Activated naive CD8-positive, alpha-beta T cell treated with anti-CD3 and anti-CD28 coated beads, Interleukin-2, amount 10 ng/mL, durations not matched to agents 7 days and 5 days (primary cell): Measurements from ENCODE around the gene BCAS2. TPM values are rescaled to one million over a fixed set of nuclear protein-coding genes. Genes with fewer than 3 reads are reported as not detected.

Source experiments
- ATAC-seq: fragments of 150-1000 bp; cut with Tn5 transposase; one replicate; pipeline ENCODE4 v1.10.0; 2021; ENCODE audit warnings: low read depth, moderate library complexity
- POLR2A ChIA-PET: fragments of 350-600 bp; sonication (Branson Sonifier 250); formaldehyde crosslinking; loops from one replicate; lab custom pipeline; 2021; ENCODE audit warnings: antibody characterized with exemption; lab: Charles Lee
- DNase-seq: peaks from one replicate; pipeline ENCODE4 v3.0.0; 2021
- H3K27ac Mint-ChIP-seq: one replicate; pipeline ENCODE4 v1.8.0; 2022; ENCODE audit warnings: mild to moderate bottlenecking, mixed read lengths
- H3K27me3 Mint-ChIP-seq: one replicate; pipeline ENCODE4 v1.8.0; 2022; ENCODE audit warnings: mild to moderate bottlenecking, moderate library complexity, mixed read lengths
- H3K36me3 Mint-ChIP-seq: one replicate; pipeline ENCODE4 v1.8.0; 2021; ENCODE audit warnings: mild to moderate bottlenecking, mixed read lengths
- H3K4me1 Mint-ChIP-seq: one replicate; pipeline ENCODE4 v1.8.0; 2021; ENCODE audit warnings: mixed read lengths
- H3K4me3 Mint-ChIP-seq: one replicate; pipeline ENCODE4 v1.8.0; 2022; ENCODE audit warnings: mild to moderate bottlenecking, moderate library complexity, mixed read lengths
- H3K9me3 Mint-ChIP-seq: one replicate; pipeline ENCODE4 v1.8.0; 2021; ENCODE audit warnings: mixed read lengths
- total RNA-seq, 2 experiments: library from RNA; stranded (reverse); gene quantifications; one replicate each; pipeline ENCODE4 v1.2.3, GENCODE V29; 2021

BCAS2 gene
- total RNA-seq, 2 experiments from 2014 or later, result 38.4 to 39.5 TPM

DNA sequence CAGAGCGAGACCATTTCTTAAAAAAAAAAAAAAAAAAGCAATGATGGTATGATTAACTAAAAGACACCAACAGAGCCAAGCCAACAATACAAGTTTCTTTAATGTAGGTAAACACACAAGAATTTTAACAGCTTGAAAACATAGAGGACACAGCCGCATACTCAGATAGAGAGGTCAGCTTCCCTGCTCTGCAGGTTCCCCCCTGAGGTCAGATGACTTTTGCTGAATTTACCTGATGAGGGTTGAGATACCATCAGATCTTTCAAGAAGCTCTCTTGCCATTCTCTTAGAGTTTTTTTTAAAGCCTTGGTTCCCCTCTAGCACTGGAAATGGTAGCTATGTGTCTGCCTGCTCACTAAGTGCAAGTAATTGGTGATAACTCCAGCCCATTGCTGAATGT lies 31.1 kb downstream of the BCAS2 start:
- POLR2A ChIA-PET, result no interaction called here
- Mint-ChIP-seq H3K36me3 (no peaks in the 10 kb centered on the region), H3K4me1 (no peaks in the 10 kb centered on the region), H3K9me3 (no peaks in the 10 kb centered on the region), H3K4me3 (no peak overlapping the region), H3K27me3 (peaks cover 3% of the 10 kb centered on the region), H3K27ac (no peak overlapping the region)
- DNase-seq, result no peak
- ATAC-seq, result no peak

- Mint-ChIP-seq H3K27me3 (peaks cover 3% of the 10 kb centered on the region), H3K27ac (no peak overlapping the region), H3K36me3 (no peaks in the 10 kb centered on the region), H3K4me1 (no peaks in the 10 kb centered on the region), H3K4me3 (no peak overlapping the region), H3K9me3 (no peaks in the 10 kb centered on the region)
- POLR2A ChIA-PET, result no interaction called here
- no peak for ATAC-seq
- DNase-seq, result no peak
Measured at GRCh38 chr1:114549137-114549536, 32.3 kb downstream of the BCAS2 start.

DNA sequence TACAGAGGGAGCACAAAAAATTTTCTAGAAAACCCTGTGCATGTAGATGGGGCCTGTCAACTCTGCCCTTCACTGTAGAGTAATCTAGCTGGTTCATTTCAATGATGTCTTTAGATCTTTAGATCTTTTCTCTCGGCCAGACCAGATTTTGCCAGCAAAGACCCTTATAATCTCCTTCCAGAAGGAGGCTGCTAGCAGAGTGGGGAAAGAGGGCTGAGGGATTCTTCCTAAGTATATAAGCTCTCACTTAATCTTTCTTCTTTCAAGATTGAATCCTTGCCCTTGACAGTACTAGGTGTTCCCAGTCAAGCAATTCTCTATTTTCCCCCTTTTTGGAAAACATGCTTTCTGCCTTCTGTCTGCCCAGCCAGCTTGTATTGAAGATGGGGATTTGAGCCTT lies 34.3 kb downstream of the BCAS2 start:
- Mint-ChIP-seq H3K27ac (no peak overlapping the region), H3K4me3 (no peak overlapping the region), H3K9me3 (no peaks in the 10 kb centered on the region), H3K27me3 (no peaks in the 10 kb centered on the region), H3K36me3 (no peaks in the 10 kb centered on the region), H3K4me1 (no peaks in the 10 kb centered on the region)
- ATAC-seq (no peak), DNase-seq (no peak)
- POLR2A ChIA-PET, result no interaction called here

DNA sequence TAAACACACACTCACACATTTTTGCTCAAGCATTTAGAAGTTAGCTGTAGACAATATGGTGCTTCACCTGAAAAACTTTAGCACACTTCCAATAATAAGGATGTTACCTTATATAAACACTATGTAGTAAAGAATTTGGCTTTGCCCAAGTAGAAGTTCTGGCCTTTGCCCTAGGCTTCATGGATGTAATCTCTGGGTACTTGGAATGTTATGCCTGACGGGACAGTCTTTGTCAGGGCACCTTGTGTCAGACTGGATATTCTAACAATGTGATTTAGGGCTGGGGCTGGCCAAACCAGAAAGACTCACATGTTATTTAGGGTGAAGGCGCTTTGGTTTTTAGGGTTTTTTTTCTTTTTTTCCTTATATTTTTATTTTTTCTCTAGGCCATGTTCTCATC lies 35.6 kb downstream of the BCAS2 start:
- Mint-ChIP-seq H3K4me1 (no peaks in the 10 kb centered on the region), H3K27me3 (no peaks in the 10 kb centered on the region), H3K4me3 (no peak overlapping the region), H3K9me3 (no peaks in the 10 kb centered on the region), H3K27ac (no peak overlapping the region), H3K36me3 (no peaks in the 10 kb centered on the region)
- POLR2A ChIA-PET, result no interaction called here
- ATAC-seq (no peak), DNase-seq (no peak)

DNA sequence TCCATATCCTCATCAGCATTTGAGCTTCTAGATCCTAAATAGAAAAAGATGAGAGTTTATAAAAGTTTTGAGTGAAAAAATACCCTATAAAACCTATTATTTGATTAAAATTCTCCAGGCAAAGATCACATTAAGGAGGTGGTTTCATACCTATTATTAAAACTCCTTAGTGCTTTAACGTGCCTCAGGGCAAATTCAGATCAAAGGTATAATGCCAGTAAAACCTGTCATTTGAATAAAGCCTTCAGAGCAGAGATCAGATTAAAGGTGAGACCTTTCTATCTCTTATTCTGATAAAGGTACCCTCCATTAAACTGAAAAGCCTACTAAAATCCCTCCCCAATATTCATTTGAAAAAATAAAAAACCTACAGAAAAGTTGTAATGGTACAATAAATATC lies 36.1 kb downstream of the BCAS2 start:
- H3K4me3 Mint-ChIP-seq, result no peak overlapping the region
- H3K27me3 Mint-ChIP-seq, result no peaks in the 10 kb centered on the region
- H3K36me3 Mint-ChIP-seq, result no peaks in the 10 kb centered on the region
- no peak overlapping the region for H3K27ac Mint-ChIP-seq
- H3K9me3 Mint-ChIP-seq, result no peaks in the 10 kb centered on the region
- POLR2A ChIA-PET, result no interaction called here
- no peak for DNase-seq
- no peaks in the 10 kb centered on the region for H3K4me1 Mint-ChIP-seq
- ATAC-seq, result no peak

DNA sequence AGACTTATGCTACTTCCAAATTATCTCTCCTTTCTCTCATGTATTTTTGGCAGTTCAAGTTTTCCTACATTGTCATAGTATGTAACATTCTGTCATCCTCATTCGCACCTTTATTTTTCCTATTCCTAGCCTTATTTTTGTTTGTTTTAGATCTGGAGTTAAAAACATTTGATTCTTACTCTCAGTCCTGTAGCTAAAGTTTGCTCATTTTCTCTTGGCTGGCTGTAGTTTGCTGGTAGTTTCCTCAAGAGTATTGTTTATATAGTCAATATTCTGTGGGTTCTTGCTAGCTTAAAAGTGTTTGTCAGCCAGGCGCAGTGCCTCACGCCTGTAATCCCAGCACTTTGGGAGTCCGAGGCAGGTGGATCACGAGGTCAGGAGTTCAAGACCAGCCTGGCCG lies 40.6 kb downstream of the BCAS2 start:
- POLR2A ChIA-PET, result interaction anchor here (0.6 kb wide), 1 partner anchor 16 kb away, joined by 4 read pairs; no protein-coding TSS in a partner anchor
- no peaks in the 10 kb centered on the region for H3K9me3 Mint-ChIP-seq
- no peaks in the 10 kb centered on the region for H3K4me1 Mint-ChIP-seq
- H3K27me3 Mint-ChIP-seq, result peaks cover 2% of the 10 kb centered on the region
- H3K27ac Mint-ChIP-seq, result no peak overlapping the region
- ATAC-seq, result no peak
- no peak overlapping the region for H3K4me3 Mint-ChIP-seq
- no peaks in the 10 kb centered on the region for H3K36me3 Mint-ChIP-seq
- no peak for DNase-seq

- ATAC-seq (no peak), DNase-seq (no peak)
- no peaks in the 10 kb centered on the region for H3K36me3 Mint-ChIP-seq
- H3K27me3 Mint-ChIP-seq, result peaks cover 2% of the 10 kb centered on the region
- no peak overlapping the region for H3K4me3 Mint-ChIP-seq
- H3K9me3 Mint-ChIP-seq, result no peaks in the 10 kb centered on the region
- H3K4me1 Mint-ChIP-seq, result no peaks in the 10 kb centered on the region
- POLR2A ChIA-PET, result interaction anchor here (0.6 kb wide), 1 partner anchor 16 kb away, joined by 4 read pairs; no protein-coding TSS in a partner anchor
- H3K27ac Mint-ChIP-seq, result no peak overlapping the region
Measured at GRCh38 chr1:114540272-114540671, 41.1 kb downstream of the BCAS2 start.

DNA sequence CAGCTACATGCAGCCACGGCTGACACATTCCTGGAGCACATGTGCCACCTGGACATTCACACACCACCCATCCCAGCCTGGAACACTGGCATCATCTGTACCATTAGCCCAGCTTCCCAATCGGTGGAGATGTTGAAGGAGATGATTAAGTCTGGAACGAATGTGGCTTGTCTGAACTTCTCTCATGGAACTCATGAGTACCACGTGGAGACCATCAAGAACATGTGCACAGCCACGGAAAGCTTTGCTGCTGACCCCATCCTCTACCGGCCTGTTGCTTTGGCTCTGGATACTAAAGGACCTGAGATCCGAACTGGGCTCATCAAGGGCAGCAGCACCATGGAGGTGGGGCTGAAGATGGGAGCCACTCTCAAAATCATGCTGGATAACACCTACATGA lies 45.4 kb downstream of the BCAS2 start:
- Mint-ChIP-seq H3K27ac (no peak overlapping the region), H3K27me3 (peaks cover 2% of the 10 kb centered on the region), H3K4me1 (peaks cover 3% of the 10 kb centered on the region), H3K36me3 (no peaks in the 10 kb centered on the region), H3K4me3 (no peak overlapping the region), H3K9me3 (no peaks in the 10 kb centered on the region)
- ATAC-seq (no peak), DNase-seq (no peak)
- POLR2A ChIA-PET, result no interaction called here

- DNase-seq (no peak), ATAC-seq (no peak)
- H3K4me1 Mint-ChIP-seq, result peaks cover 4% of the 10 kb centered on the region
- H3K36me3 Mint-ChIP-seq, result no peaks in the 10 kb centered on the region
- H3K27ac Mint-ChIP-seq, result no peak overlapping the region
- H3K27me3 Mint-ChIP-seq, result peaks cover 2% of the 10 kb centered on the region
- no peaks in the 10 kb centered on the region for H3K9me3 Mint-ChIP-seq
- POLR2A ChIA-PET, result no interaction called here
- H3K4me3 Mint-ChIP-seq, result no peak overlapping the region
Measured at GRCh38 chr1:114535401-114535800, 46.0 kb downstream of the BCAS2 start.

- DNase-seq (no peak), ATAC-seq (no peak)
- Mint-ChIP-seq H3K4me3 (no peak overlapping the region), H3K36me3 (no peaks in the 10 kb centered on the region), H3K9me3 (no peaks in the 10 kb centered on the region), H3K4me1 (peaks cover 4% of the 10 kb centered on the region), H3K27me3 (no peaks in the 10 kb centered on the region), H3K27ac (no peak overlapping the region)
- POLR2A ChIA-PET, result no interaction called here
Measured at GRCh38 chr1:114531094-114531493, 50.3 kb downstream of the BCAS2 start.

- Mint-ChIP-seq H3K27ac (no peak overlapping the region), H3K27me3 (no peaks in the 10 kb centered on the region), H3K36me3 (no peaks in the 10 kb centered on the region), H3K9me3 (no peaks in the 10 kb centered on the region), H3K4me1 (peaks cover 4% of the 10 kb centered on the region), H3K4me3 (no peak overlapping the region)
- DNase-seq, result no peak
- ATAC-seq, result no peak
- POLR2A ChIA-PET, result no interaction called here
Measured at GRCh38 chr1:114530224-114530623, 51.2 kb downstream of the BCAS2 start.

DNA sequence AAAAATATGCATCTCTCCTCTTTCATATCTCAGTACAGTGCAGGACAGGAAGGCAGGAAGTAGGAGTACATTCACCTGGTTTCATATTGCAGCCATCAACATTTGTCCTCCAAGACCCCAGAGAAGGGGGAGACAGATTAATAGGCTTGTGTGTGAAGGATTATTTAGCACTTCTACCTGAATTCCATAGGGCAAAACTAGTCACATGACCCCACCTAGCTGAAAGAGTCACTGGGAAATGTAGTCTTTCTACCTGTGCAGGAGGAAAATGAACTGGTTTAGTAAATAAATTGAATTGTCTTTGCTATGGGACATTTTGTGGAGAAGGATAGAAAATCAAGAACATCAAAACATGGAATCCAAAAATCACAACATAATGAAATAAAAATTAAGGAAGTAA lies 56.5 kb downstream of the BCAS2 start:
- no peaks in the 10 kb centered on the region for H3K36me3 Mint-ChIP-seq
- no peak for ATAC-seq

GRCh38 chr1:114522264-114522575 lies 59.2 kb downstream of the BCAS2 start:
- peaks cover 14% of the 10 kb centered on the region for H3K27me3 Mint-ChIP-seq
- H3K9me3 Mint-ChIP-seq, result no peaks in the 10 kb centered on the region
- peaks cover 3% of the 10 kb centered on the region for H3K4me1 Mint-ChIP-seq
- POLR2A ChIA-PET, result no interaction called here
- peaks cover 1% of the 10 kb centered on the region for H3K36me3 Mint-ChIP-seq
- no peak for ATAC-seq
- H3K27ac Mint-ChIP-seq, result no peak overlapping the region
- no peak for DNase-seq
- H3K4me3 Mint-ChIP-seq, result no peak overlapping the region

More for the DNA sequence above, 56.5 kb downstream of the BCAS2 start:
- POLR2A ChIA-PET, result interaction anchor here (0.6 kb wide), 1 partner anchor 13 kb away, joined by 5 read pairs; no protein-coding TSS in a partner anchor
- H3K4me1 Mint-ChIP-seq, result peaks cover 3% of the 10 kb centered on the region
- peaks cover 6% of the 10 kb centered on the region for H3K27me3 Mint-ChIP-seq
- no peaks in the 10 kb centered on the region for H3K9me3 Mint-ChIP-seq
- H3K4me3 Mint-ChIP-seq, result no peak overlapping the region
- no peak overlapping the region for H3K27ac Mint-ChIP-seq
- DNase-seq, result no peak

- POLR2A ChIA-PET, result no interaction called here
Measured at GRCh38 chr1:114521396-114522263, 59.8 kb downstream of the BCAS2 start.

More at GRCh38 chr1:114521396-114522263, 59.8 kb downstream of the BCAS2 start:
- peaks cover 17% of the 10 kb centered on the region for H3K27me3 Mint-ChIP-seq
- H3K27ac Mint-ChIP-seq, result no peak overlapping the region
- DNase-seq, result no peak
- peaks cover 1% of the 10 kb centered on the region for H3K36me3 Mint-ChIP-seq
- no peak for ATAC-seq
- H3K9me3 Mint-ChIP-seq, result no peaks in the 10 kb centered on the region
- H3K4me3 Mint-ChIP-seq, result no peak overlapping the region
- H3K4me1 Mint-ChIP-seq, result peaks cover 3% of the 10 kb centered on the region
